NCI-H460 (cell line): ENCODE data around the gene CARD11. TPM values are rescaled to one million over a fixed set of nuclear protein-coding genes. Genes with fewer than 3 reads are reported as not detected.

Source experiments
- DNase-seq: peaks from one replicate; pipeline ENCODE4 v3.0.0-alpha.2; 2016; ENCODE audit warnings: low read depth; ENCODE audit errors: extremely low read depth
- total RNA-seq: library from RNA; depleted of rRNA; stranded (reverse); fragments of >200 nt; shearing (Covaris generic); gene quantifications from 2 replicates; pipeline ENCODE4 v1.2.3, GENCODE V29; 2014; rRNA removed

The CARD11 gene
- total RNA-seq, 1 experiment from 2014 or later, result 0.05 TPM

DNA sequence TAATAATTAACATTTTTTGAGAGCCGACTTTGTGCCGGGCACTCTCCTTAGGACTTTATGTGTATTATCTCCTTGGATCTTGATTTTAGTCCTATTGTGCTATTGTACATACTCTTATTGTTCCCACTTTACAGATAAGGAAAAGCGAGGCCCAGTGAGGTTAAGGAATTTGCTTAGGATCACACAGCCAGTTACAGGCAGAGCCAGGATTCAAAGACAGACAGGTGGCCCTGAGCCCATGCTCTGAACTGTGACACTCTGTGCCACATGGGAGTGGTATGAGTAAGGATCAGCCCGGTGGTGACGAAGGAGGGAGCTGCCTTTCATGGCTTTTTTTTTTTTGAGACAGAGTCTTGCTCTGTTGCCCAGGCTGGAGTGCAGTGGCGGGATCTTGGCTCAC is 183.7 kb downstream of the CARD11 start:
- DNase-seq, result no peak

DNA sequence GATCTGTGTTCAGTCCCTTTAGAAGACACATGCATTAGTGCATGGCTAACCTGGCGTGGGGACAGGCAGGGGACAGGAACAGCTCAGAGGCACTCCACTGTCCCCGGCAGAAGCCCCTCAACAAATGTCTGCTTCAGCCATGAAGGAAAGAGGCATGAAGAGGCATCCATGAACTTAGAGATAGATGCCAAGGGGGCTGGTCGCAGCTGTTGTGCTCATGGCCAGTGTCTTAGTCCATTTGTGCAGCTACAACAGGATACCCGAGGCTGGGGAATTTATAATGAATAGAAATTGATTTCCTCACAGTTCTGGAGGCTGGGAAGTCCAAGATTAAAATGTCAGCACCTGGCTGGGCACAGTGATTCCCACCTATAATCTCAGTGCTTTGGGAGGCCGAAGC is 185.0 kb downstream of the CARD11 start:
- no peak for DNase-seq

- DNase-seq, result no peak
Measured at GRCh38 chr7:2856388-2857169, 187.1 kb downstream of the CARD11 start.

Other genes starting within 250 kb of the CARD11 start
- gene GNA12, start 199.6 kb downstream of the CARD11 start, total RNA-seq, result 10.8 and 18.3 TPM in 2 replicates